ENCODE results near the gene PCBP3. TPM values are rescaled to one million over a fixed set of nuclear protein-coding genes. Genes with fewer than 3 reads are reported as not detected.

Gene PCBP3
- total and polyA plus RNA-seq, 10 of the 15 experiments (the other 5 are each of a cell fraction or from before 2014, with no cell fraction given) = 0.09 to 1.3 (median 0.46) TPM; not detected in 3

DNA sequence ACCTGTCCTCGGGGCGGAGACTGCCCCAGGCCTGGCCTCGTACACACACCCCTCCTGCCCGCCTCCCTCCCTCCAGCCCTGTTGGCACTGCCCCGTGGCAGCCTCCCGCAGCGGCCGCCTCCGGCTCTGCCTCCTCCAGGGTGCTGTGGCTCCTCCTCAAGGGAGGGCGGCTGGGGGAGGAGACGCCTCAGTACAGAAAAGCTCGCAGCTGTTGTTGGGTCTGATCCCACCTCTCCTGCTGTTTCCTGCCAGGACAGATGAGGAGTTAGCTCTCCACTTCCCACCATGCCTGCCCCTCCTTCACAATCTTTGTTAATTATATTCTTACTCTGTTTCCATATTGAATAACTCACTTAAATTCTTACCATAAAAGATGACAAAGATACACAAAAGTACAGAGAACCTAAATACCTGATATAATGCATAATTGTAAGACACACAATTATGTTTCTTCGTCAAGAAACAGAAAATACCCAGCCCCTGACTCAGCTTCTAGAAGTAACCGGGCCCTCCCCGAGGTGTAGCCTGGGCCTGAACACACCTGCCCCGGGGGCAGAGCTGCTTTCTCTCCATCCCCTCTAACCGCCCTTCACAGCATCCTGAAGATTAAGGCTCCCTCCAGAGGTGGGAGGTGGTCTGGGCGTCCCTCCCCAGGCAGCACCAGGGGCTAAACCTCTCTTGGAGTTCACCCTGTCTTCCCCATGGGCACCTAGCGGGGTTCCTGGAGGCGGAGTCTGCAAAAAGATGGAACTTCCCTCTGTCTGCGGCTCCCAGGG is 307.4 kb downstream of the PCBP3 start (continued):
- no peak for TF ChIP-seq POLR2AphosphoS2 (IDR thresholded peaks at IDR 0.05; ENCODE audit: low read depth, low read length)

DNA sequence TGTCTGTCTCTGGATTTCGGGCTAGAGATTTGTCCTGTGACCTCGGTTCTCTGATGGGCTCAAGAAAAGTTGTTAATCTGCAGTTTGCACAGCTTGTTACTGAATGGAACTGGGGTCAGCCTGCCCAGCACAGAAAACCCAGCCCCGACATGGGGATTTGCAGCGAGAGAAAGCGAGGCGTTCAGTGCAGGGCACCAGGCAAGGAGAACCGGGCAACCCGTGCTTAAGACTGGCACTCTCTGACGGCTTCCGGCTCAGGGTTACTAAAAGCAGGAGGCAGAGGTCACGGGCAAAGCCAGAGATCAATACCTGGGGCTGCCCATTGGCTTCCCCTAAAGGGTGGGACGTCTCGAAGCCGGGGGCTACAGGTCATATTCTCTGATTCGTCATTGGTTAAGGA is 308.2 kb downstream of the PCBP3 start:
- H3K4me1 ChIP-seq (ENCODE audit: control insufficient read depth, insufficient read depth, low read length) = no peaks in the 10 kb centered on the region
- ChIA-PET CTCF (no interaction called here), RAD21 (ENCODE audit: unreplicated experiment) (no interaction called here), POLR2A (no interaction called here), SMC1A (ENCODE audit: uncharacterized antibody, unreplicated experiment) (no interaction called here)
- H3K9me3 ChIP-seq (replicated peaks; ENCODE audit: control insufficient read depth, insufficient read depth, low read length) = no peaks in the 10 kb centered on the region
- 59% methylated on average over 15 of the region's 15 CpGs for WGBS (ENCODE audit: insufficient coverage, insufficient replicate concordance, low lambda C conversion rate, missing lambda C conversion rate)
- in situ Hi-C loops (cut with MboI) (no loop called here), intact Hi-C loops (cut with micrococcal nuclease; ENCODE audit: unreplicated experiment) (no loop called here)
- DNase-seq (ENCODE audit: low read depth, low spot score) = no peak
- TF ChIP-seq ZNF217 (IDR thresholded peaks at IDR 0.05) = no peak
- no peak for TF ChIP-seq GABPA (IDR thresholded peaks at IDR 0.05; ENCODE audit: low read depth)
- TF ChIP-seq BHLHE40 (IDR thresholded peaks at IDR 0.05; ENCODE audit: borderline replicate concordance in 1 of 2, low read depth in 2 of 2, low read length in 1 of 2) = no peak
- TF ChIP-seq, protein P1, sequence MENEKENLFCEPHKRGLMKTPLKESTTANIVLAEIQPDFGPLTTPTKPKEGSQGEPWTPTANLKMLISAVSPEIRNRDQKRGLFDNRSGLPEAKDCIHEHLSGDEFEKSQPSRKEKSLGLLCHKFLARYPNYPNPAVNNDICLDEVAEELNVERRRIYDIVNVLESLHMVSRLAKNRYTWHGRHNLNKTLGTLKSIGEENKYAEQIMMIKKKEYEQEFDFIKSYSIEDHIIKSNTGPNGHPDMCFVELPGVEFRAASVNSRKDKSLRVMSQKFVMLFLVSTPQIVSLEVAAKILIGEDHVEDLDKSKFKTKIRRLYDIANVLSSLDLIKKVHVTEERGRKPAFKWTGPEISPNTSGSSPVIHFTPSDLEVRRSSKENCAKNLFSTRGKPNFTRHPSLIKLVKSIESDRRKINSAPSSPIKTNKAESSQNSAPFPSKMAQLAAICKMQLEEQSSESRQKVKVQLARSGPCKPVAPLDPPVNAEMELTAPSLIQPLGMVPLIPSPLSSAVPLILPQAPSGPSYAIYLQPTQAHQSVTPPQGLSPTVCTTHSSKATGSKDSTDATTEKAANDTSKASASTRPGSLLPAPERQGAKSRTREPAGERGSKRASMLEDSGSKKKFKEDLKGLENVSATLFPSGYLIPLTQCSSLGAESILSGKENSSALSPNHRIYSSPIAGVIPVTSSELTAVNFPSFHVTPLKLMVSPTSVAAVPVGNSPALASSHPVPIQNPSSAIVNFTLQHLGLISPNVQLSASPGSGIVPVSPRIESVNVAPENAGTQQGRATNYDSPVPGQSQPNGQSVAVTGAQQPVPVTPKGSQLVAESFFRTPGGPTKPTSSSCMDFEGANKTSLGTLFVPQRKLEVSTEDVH (IDR thresholded peaks at IDR 0.05; ENCODE audit: low read depth, partially characterized antibody) = no peak
- TF ChIP-seq RCOR1 (conservative IDR thresholded peaks at IDR 0.05; ENCODE audit: low read depth, low read length) = no peak
- no peak for TF ChIP-seq NBN (IDR thresholded peaks at IDR 0.05)
- no peak for TF ChIP-seq ZSCAN29 (IDR thresholded peaks at IDR 0.05)
- no peak for TF ChIP-seq EZH2 (IDR thresholded peaks at IDR 0.05; ENCODE audit: borderline replicate concordance, control insufficient read depth, low read depth, low read length)
- TF ChIP-seq CREM (IDR thresholded peaks at IDR 0.05; ENCODE audit: low read depth) = no peak
- TF ChIP-seq SUPT20H (IDR thresholded peaks at IDR 0.05; ENCODE audit: borderline replicate concordance, control insufficient read depth, low read depth, low read length) = no peak
- TF ChIP-seq KDM1A (IDR thresholded peaks at IDR 0.05; ENCODE audit: borderline replicate concordance) = no peak
- TF ChIP-seq, protein P2, sequence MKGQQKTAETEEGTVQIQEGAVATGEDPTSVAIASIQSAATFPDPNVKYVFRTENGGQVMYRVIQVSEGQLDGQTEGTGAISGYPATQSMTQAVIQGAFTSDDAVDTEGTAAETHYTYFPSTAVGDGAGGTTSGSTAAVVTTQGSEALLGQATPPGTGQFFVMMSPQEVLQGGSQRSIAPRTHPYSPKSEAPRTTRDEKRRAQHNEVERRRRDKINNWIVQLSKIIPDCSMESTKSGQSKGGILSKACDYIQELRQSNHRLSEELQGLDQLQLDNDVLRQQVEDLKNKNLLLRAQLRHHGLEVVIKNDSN (IDR thresholded peaks at IDR 0.05; ENCODE audit: borderline replicate concordance, extremely low read length, insufficient read depth, low read depth, low read length) = no peak
- TF ChIP-seq CBX5 (IDR thresholded peaks at IDR 0.05; ENCODE audit: low read depth) = no peak
- TF ChIP-seq CBFB (IDR thresholded peaks at IDR 0.05; ENCODE audit: low read depth) = no peak
- TF ChIP-seq, protein P3, sequence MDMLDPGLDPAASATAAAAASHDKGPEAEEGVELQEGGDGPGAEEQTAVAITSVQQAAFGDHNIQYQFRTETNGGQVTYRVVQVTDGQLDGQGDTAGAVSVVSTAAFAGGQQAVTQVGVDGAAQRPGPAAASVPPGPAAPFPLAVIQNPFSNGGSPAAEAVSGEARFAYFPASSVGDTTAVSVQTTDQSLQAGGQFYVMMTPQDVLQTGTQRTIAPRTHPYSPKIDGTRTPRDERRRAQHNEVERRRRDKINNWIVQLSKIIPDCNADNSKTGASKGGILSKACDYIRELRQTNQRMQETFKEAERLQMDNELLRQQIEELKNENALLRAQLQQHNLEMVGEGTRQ (IDR thresholded peaks at IDR 0.05; ENCODE audit: borderline replicate concordance, low read depth, low read length) = no peak
- TF ChIP-seq POU2F2 (IDR thresholded peaks at IDR 0.05; ENCODE audit: borderline replicate concordance, low read depth, low read length) = no peak
- no peak for TF ChIP-seq NFIC (IDR thresholded peaks at IDR 0.05; ENCODE audit: low read depth, low read length)
- no TSS peak for BruUV-seq (replicated peaks)
- no peaks in the 10 kb centered on the region for H4K20me1 ChIP-seq (ENCODE audit: control insufficient read depth, insufficient read depth)
- no peak for ATAC-seq
- no peak overlapping the region for H2AFZ ChIP-seq (ENCODE audit: control insufficient read depth, low read depth, low read length)
- no peaks in the 10 kb centered on the region for H3K36me3 ChIP-seq (ENCODE audit: control insufficient read depth in 2 of 2, insufficient read depth in 2 of 2, low read length in 1 of 2)
- H3K27me3 ChIP-seq (replicated peaks in 1 of 2; ENCODE audit: control insufficient read depth in 2 of 2, insufficient read depth in 2 of 2, low read length in 1 of 2) = no peaks in the 10 kb centered on the region
- H3K79me2 ChIP-seq (ENCODE audit: control insufficient read depth, insufficient read depth, low read length) = no peaks in the 10 kb centered on the region
- H3K4me3 ChIP-seq = no peak overlapping the region
- H3K9ac ChIP-seq (ENCODE audit: control insufficient read depth, insufficient read depth, low read length) = no peak overlapping the region
- H3K4me2 ChIP-seq (ENCODE audit: control insufficient read depth, insufficient read depth) = no peak overlapping the region
- FAIRE-seq = no peak
- H3K27ac ChIP-seq (ENCODE audit: control insufficient read depth, insufficient read depth) = no peak overlapping the region

Data from GM12878 (cell line).